SJCRH30 (cell line): Measurements from ENCODE around the gene BTBD7. TPM values are rescaled to one million over a fixed set of nuclear protein-coding genes. Genes with fewer than 3 reads are reported as not detected.

Experiments
- total RNA-seq: library from RNA; depleted of rRNA; stranded (reverse); fragments of >200 nt; shearing (Covaris generic); gene quantifications from 2 replicates; pipeline ENCODE4 v1.2.3, GENCODE V29; 2014; rRNA removed

The BTBD7 gene
- total RNA-seq, 1 experiment from 2014 or later, result 23.4 TPM

Other genes starting within 250 kb of the BTBD7 start
- 68.3 and 69.6 TPM in 2 replicates for gene ITPK1, start 217.1 kb downstream of the BTBD7 start, total RNA-seq
- 20.9 and 21.6 TPM in 2 replicates for gene MOAP1, start 148.1 kb downstream of the BTBD7 start, total RNA-seq
- gene LYSET, start 147.7 kb downstream of the BTBD7 start, total RNA-seq, result 18.5 and 21.9 TPM in 2 replicates
- gene GON7, start 126.0 kb downstream of the BTBD7 start, total RNA-seq, result 24.1 and 26.9 TPM in 2 replicates
- 47.4 and 53.4 TPM in 2 replicates for gene UBR7, start 125.8 kb downstream of the BTBD7 start, total RNA-seq
- gene COX8C, start 14.1 kb upstream of the BTBD7 start, total RNA-seq, result not detected in 2 replicates
- gene UNC79, start 97.9 kb upstream of the BTBD7 start, total RNA-seq, result 0.05 TPM in 1 of 2 replicates, not detected in the other